GM19397 (cell line): ENCODE measurements around the gene MRGPRE.

ENCODE experiments used
- ATAC-seq: cut with Tn5 transposase; IDR thresholded peaks from one replicate; pipeline ENCODE4 v1.9.1; 2021; ENCODE audit warnings: mild to moderate bottlenecking, moderate library complexity; ENCODE audit not compliant: unreplicated experiment

Gene MRGPRE

DNA sequence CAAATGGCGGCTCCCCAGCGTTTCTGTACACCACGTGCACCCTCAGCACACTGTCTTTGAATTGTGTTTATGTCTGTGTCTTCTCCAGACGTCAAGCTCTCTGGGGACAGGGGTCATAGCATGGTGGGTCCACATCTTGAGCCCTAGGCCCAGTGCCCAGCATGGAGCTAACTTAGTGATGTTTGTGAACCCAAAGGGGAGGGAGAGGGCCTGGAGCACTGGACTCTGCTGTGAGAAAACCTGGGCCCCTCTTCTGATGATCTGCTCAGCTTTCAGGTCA lies 17.9 kb downstream of the MRGPRE start:
- ATAC-seq, result no peak

DNA sequence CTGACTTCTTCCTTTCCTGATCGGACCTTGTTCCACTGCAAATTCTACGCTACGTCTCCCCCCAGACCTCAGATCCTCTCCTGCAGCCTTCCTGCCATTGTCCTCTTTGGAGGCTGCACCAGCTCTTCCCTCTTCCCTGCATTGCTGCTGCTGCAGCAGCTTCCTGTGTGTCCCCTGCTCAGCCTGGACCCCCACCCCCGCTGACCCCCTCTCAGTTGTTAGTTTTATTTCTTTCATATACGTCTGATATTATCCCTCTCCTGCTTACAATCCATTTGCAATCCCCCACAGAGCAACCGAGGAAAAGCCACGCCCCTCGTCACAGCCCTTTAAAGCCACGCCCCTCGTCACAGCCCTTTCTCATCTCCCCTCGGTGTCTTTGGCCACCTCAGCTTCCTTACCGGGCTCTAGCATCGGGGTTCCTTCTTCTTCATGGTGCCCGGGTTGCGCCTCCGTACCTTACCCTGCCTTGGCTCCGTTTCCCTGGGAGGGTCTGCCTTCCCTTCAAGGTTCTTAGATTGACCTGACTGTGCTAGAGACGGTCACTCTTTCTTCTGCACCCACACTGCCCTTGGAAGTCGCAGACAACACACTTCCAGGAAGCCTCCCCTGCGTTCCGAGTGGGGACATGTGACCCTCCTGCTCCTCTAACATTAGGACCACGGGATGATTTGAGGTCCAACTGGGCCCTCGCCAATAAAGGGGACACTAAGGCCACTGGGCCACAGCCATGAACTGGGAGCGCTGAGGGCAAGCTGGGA lies 18.4 kb downstream of the MRGPRE start:
- ATAC-seq, result no peak

DNA sequence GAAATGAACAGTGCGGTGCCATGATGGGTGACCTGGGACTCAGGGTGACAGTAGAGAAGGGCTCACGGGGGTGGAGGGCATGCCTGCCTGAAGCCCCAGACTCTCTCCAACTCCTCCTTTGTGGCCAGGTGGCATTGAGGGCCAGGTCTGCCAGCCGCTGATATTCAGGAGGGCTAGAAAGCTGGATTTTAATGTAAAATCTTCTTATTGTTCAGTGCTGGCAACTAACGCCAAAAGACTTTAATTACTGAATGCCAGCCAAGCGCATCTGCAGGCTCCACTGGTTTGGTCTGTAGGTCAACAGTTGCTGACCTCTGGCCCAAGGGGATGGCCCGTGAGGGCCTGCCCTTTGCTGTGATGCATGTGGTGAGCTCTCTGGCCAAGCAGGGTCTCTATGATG lies 23.9 kb downstream of the MRGPRE start:
- no peak for ATAC-seq

DNA sequence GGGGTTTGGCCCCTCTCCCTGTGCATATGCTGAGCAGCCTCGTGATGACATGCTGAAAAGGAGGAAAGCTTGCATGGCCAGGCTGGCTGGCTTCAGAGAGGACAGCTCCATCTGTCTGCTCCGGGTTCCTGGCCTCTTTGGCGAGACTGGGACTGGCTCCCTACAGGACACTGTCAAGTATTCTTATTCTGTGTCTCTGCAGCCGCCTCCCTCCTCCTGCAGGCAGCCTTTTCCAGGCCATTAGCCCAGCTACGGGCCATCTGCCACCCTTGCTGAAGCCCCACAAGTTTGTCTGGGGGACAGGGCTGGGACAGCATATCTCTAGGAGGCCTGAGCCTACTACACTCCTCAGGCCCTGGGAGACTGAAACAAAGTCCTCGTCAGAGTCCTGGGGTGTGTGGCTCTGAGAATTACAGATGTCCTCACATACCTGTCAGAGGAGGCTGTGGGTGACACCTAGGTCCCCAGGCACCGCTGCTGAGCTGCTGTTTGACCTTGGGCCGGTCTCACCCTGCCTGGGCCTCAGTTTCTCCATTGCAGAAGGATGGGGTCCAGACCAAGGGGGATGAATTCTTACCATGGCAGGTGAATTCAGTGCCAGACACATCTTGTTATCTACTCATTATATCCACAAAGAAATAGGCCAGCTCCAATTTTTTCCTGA lies 24.6 kb downstream of the MRGPRE start:
- no peak for ATAC-seq

DNA sequence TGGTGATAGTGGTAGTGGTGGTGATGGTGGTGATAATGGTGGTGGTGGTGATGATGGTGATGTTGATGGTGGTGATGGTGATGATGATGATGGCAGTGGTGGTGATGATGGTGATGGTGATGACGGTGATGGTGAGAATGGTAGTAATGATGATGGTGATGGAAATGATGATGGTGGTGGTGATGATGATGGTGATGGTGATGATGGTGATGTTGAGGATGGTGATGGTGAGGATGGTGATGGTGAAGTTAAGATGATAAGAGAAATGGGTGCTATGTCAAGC lies 25.4 kb downstream of the MRGPRE start:
- ATAC-seq, result no peak

DNA sequence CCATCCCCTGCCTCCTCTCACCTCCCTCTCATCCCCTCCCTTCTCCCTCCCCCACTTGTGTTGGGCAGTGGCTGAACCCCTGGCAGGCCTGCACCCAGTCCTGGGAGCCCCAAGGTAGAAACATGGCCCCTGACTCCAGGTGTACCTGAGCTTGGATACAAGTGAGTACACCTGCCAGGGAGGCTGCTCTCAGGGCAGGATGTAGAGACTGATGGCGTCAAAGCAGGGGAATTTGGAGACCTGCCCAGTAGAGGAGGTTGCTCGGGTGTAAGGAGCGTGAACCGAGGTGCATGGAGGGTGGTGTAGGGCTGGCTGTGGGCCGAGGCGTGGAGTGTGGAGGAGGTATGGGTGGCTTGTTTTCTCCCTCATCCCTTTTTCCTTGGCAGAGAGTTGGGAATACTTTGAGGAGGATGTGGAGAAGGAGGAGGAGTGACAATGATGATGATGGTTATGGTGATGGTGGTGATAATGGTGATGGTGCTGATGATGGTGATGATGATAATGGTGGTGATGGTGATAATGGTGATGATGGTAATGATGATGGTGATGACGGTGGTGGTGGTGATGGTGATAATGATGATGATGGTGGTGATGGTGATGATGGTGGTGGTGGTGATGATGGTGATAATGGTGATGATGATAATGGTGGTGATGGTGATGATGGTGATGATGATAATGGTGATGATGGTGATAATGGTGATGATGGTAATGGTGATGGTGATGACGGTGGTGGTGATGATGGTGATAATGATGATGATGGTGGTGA lies 25.9 kb downstream of the MRGPRE start:
- ATAC-seq, result no peak

DNA sequence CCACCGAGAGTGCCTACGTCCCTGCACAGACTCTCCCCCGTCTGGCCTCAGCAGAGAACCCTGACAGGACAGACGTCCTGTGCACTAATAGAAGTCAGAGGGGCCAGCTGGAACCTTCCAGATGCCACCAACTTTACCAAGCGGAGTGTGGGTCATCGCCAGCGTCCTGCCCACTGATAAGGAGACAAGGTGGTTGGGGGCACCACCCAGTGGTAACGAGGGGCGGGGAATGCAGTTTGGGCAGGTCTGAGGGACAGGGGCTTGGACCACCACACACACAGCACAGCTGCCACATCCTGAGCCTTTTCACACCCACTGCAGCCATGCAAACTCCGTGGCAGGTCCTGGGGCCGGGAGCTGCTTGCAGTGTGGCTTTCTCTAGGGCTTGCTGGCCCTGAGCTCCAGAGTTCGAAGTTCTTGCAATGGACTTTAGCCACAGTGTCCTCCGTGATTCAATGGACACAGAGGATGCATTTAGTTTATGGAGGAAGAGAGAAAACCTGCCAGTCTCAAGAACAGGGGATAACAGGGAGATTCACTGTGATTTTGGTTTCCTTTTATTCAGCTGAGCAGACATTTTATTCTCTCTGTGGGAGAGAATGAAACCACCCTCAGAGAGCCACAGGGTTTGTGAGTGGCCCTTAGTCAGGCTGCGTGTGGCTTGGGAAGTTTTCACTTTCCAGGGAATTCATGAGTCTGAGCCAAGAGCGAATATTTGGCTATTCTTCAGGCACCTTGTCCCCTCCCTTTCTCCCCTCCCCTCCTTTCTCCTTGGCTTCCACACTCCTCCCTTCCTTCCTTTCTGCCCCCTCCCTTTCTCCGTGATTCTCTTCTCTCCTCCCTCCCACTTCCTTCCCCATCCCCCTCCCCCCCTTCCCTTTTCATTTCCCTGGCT lies 26.7 kb downstream of the MRGPRE start:
- ATAC-seq, result no peak

DNA sequence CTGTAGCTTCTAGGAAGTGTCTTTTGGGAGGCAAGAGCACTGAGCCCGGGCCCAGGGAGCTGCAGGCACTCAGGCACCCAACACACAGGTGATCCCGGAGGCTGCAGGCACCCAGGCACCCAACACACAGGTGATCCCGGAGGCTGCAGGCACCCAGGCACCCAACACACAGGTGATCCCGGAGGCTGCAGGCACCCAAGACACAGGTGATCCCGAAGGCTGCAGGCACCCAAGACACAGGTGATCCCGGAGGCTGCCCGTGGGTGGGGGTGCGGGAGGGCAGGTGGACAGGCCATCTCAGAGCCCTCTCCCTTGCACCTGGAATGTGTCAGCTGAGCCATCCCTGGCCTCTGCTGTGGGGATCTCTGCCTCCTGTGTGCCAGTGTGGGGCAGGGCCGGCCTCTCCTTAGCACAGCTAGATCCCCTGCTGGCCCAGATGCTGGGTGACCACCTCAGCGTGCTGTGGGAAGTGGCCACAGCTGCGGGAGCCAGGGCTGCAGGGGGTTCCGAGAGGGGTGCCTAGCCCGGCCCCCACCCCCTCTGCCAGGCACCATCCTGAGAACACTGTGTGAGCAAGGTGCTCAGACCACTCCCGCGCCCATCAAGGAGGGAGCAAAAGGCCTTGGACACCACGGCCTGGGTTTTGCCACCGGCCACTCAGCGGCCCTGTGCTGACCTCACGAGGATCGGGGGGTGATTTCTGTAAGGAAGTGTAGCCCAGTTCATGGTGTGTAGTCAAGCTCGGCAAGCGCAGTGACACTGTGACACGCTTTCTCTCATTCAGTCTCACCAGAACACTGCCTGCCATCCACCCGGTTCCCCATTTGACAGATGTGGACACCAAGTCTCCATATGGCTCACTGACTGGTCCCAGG lies 27.8 kb downstream of the MRGPRE start:
- ATAC-seq, result no peak

DNA sequence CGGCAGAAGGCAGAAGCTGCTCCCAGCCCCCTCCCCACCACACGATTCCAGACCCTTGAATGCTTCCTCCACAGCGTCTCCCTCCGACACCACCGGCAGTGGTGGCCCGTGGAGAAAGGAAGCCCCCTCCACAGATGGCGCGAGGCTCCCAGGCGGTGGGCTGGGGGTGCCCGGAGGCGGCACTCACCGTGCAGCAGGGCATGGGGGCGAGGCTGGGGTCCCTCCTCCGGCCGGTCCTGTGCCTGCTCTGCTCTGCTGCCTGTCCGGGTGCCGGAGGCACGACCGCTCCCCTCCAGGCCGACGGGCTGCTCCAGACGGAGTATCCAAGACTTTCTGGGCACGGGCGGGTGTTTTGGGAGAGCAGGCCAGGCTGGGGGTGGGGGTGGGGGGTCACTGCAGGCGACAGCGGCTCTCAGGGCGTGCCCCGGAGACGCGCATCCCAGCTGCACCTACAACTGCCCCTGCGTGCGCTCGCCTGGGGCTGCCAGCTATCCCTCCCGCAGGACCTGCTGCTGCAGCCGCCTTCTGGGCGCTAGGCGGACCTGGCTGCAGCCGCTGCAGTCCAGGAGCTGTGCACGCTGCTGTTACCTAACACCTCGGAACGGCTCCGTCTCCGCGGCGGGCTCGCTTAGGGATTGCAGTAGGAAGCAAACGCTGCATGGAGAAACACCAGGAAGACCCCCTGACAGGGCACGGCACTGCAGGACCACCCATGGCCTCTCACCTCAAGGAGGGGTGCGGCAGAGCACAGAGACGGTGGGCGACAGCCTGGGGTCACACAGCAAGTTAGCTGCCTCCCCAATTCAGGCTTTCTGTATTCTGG lies 28.8 kb downstream of the MRGPRE start:
- ATAC-seq, result no peak

DNA sequence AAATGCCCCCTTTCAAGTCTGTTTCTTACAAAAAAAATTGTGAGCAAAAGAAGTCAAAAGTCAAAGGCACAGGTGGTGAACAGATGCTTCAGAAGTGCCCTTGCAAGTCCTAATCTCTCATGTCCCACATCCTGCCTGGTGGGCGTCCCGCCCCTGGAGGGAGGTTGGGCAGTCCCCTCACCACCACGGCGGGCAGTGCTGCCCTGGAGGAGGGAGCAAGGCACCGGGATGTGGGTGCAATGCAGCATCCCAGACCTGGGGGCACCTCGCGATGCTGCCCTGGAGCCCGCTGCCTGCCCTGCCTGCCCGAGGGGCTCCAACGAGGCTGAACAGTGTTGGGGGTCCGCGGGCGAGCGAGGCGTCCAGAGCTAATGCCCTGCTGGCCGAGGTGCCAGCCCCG lies 29.5 kb downstream of the MRGPRE start:
- ATAC-seq, result no peak

DNA sequence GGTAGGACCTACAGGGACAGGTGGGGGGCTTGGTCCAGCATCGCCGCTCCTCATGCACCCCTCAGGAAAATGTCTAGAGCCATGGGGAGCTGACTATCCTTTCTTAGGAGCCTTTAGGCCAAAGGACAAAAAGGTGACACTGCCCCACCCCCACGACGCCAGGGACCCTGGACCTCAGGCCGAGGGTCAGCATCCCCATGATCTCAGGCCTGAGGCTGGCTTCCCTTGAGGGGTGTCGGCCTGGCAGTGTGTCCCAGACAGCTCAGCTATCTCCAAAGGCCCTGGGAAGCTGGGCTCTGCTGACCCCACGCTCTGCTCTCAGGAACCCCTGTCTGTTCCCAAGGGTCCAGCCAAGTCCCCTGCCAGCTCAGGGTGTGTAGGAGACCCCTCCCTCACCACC lies 29.9 kb downstream of the MRGPRE start:
- ATAC-seq, result no peak

DNA sequence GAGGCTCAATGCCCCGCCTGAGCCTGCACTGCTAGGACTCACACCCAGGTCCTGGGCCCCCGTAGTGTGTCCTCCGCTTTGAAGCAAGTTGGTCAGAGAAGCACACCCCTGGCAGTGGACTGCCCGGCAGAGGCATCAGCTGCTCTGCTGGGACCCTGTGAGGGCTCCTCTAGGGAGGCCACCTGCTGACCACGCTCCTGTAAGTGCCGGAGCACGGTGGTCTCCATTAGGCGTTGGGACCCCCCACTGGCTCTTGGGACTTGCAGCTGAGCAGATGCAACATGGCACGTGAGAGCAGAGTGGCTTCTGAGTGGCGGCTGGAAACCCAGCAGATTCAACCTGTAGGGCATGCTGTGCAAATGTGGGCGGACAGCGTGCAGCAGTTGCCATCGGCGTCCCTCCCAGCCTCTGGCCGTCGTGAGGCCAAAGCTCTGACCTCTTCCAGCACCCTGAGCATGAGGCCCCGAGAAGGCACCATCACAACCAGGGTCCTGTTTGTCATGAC lies 30.5 kb downstream of the MRGPRE start:
- no peak for ATAC-seq

DNA sequence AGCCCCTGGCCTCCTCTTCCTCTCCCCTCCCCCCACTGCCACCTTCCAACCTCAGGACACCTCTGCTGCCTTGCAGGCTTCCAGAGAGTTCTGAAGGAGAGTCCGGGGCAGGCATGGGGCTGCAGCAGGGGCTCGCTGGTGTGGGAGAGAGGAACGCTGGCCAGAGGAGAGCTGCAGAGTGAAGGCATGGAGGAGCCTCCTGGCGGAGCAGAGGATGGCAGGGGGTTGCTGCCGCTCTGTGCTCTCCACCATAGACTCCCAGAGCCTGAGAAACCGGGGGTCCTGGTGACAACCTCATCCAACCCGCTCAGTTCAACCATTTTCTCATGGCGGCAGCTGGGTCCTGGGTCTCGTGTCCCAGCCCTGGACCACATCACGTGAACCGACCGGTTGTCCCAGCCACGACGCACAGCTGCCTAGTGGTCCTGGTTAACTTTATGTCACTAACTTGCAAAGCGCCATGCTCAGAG lies 31.1 kb downstream of the MRGPRE start:
- no peak for ATAC-seq

DNA sequence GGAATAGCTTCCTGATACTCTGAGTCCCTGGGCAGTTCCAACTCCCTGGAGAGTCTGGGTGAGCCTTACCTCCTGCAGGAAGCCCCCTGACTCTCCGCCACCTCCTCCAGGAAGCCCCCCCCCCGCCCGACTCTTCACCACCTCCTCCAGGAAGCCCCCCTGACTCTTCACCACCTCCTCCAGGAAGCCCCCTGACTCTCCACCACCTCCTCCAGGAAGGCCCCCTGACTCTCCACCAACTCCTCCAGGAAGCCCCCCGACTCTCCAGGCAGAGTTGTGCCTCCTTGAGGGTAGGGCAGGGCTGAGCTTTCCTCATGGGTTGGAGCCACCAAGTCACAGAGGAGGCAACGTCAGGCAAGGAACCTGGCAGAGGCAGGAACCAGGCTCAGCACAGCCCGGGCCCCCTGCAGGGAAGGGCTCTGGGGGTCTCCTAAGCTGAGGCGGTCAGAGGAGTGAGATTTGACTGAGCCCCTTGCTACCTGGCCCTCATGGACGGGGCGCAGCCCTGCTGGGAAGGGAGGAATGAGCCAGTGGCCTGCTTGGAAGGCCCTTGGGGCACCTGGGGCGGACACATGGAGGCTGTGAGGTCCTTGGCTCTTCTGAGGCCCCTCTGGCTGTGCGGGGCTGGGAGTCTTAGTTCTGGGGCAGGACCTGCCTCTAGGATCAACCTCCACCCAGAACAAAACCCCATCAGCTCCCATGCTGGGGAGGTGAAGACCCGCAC lies 31.7 kb downstream of the MRGPRE start:
- ATAC-seq, result no peak

DNA sequence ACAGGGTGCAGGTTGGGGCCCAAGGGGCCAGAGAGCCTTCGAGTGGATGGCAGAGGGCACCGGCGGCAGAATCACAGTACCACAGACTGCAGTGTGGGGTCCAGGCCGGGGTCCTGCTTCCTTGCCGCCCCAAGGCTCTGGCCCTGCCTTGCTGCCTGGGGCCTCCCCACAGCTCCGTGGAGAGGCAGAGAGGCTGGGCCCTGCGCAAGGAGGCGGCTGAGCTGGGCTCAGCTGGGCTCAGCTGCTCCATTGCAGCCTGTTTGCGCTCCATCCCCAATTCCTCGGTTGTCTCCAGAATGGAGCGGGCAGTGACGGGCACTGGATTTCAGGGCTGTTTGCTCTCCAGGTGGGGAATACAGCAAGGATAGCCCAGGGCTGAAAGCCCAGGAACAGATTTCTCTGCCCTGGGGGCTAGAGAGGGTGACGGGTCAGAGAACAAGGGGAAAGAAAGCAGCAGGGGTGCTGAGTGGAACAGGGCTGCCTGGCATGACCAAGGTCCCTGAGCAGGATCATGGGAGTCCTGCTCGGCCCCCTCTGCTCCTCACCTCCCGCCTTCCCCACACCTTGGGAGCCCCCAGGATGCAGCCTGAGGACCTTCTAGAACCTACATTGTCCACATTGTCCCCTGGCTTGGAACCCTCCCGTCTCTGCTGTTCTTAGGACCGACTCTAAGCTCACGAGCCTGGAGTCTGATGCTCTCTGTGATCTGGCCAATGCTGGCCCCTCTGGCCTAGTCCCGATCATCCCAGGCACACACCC lies 32.5 kb downstream of the MRGPRE start:
- ATAC-seq, result no peak

DNA sequence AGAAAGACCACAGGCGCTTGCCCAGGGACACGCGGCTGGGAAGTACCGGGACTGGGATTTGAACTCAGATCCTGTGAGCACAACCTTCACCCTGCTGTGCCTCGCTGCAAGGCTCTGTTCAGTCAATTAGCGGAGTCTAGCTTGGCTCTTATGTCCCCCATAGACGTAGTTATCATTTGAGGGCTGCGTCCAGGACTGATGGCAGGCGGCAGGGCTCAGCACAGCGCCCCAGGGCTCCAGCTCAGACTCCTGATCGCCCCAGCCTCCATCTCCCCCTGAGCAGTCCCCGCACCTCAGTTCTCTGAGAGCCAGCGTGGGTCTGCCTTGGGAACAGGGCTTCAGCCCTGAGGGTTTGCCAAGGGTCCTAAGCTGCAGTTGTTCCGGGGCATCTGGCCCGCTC lies 33.4 kb downstream of the MRGPRE start:
- ATAC-seq, result no peak

DNA sequence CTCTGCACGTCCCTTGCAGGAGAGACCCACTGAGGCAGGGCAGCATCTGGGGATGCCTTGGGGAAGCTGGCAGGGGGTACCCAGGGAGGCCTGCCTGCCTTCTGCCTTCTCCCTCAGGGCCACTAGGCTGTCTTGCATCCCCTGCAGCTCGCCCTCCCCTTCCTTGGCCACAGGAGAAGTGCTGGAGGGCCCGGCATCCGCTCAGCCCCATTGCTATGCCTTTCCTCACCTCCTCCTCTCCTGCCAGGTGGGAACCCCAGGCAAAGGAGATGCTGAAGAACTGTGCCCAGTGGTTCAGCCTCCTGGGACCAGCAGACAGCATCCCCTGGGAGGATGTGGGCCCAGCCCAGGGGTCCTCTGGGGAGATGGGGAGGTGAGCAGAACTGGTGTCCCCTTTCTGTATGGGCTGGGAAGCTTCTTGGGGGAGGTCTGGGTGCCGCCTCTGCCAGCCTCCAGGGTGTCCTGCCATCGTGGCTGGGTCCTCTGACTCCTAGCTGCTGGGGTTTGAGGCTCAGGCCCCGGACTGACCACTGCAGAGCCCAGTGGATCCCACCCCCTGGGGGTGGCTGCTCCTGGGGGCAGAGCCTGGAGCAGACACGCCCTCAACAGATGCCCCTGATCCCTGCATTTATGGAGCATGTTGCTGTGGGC lies 34.2 kb downstream of the MRGPRE start:
- ATAC-seq, result no peak
